PC-9 (cell line): ENCODE data around the gene CACNA1B. TPM values are rescaled to one million over a fixed set of nuclear protein-coding genes. Genes with fewer than 3 reads are reported as not detected.

Source experiments
- BruUV-seq: library from RNA; stranded (reverse); fragments of 400-500 nt; replicated peaks from 2 replicates; lab custom pipeline; 2021; lab: Mats Ljungman, UMichigan
- CTCF ChIA-PET: fragments of 300-600 bp; sonication (Branson Sonifier 250); formaldehyde crosslinking; loops from one replicate; lab custom pipeline; 2022; ENCODE audit warnings: antibody characterized with exemption; lab: Charles Lee
- POLR2A ChIA-PET: fragments of 300-600 bp; sonication (Branson Sonifier 250); formaldehyde crosslinking; loops from one replicate; lab custom pipeline; 2022; ENCODE audit warnings: antibody characterized with exemption; ENCODE audit not compliant: unreplicated experiment; lab: Charles Lee
- DNase-seq, 2 experiments: peaks; one replicate each; pipeline versions ENCODE4 v3.0.0 to v3.0.0-alpha.2; 2015 to 2022; ENCODE audit warnings: mixed read lengths in 1 of 2
- H2AFZ ChIP-seq: fragments of 200-600 bp; sonication (generic); 2 replicates; pipeline ENCODE4 v1.8.1; 2017; ENCODE audit warnings: antibody characterized with exemption
- H3F3A ChIP-seq: fragments of 200-600 bp; sonication (generic); 2 replicates; pipeline ENCODE4 v1.8.1; 2017; ENCODE audit warnings: antibody characterized with exemption, mild to moderate bottlenecking, low read depth; ENCODE audit not compliant: insufficient read depth
- H3K27ac ChIP-seq: fragments of 200-600 bp; sonication (generic); 2 replicates; pipeline ENCODE4 v1.6.1; 2016; ENCODE audit warnings: mixed run types
- H3K27me3 ChIP-seq: fragments of 200-600 bp; sonication (generic); 2 replicates; pipeline ENCODE4 v1.6.1; 2016; ENCODE audit warnings: low read depth, mixed run types; ENCODE audit not compliant: insufficient read depth
- H3K36me3 ChIP-seq: fragments of 200-600 bp; sonication (generic); 2 replicates; pipeline ENCODE4 v1.6.1; 2016; ENCODE audit warnings: low read depth, mixed run types
- H3K4me1 ChIP-seq: fragments of 200-600 bp; sonication (generic); replicated peaks from 2 replicates; pipeline ENCODE4 v1.6.1; 2016; ENCODE audit warnings: mixed run types; ENCODE audit not compliant: insufficient read depth
- H3K4me2 ChIP-seq: fragments of 200-600 bp; sonication (generic); 2 replicates; pipeline ENCODE4 v1.6.1; 2017; ENCODE audit warnings: mixed run types
- H3K4me3 ChIP-seq: fragments of 200-600 bp; sonication (generic); 2 replicates; pipeline ENCODE4 v1.6.1; 2016; ENCODE audit warnings: mixed run types
- H3K79me2 ChIP-seq: fragments of 200-600 bp; sonication (generic); 2 replicates; pipeline ENCODE4 v1.6.1; 2017; ENCODE audit warnings: low read depth, mixed run types
- H3K9me2 ChIP-seq: fragments of 200-600 bp; sonication (generic); 2 replicates; pipeline ENCODE4 v1.8.1; 2017; ENCODE audit warnings: mild to moderate bottlenecking; ENCODE audit not compliant: insufficient read depth
- H3K9me3 ChIP-seq: fragments of 200-600 bp; sonication (generic); 2 replicates; pipeline ENCODE4 v1.8.1; 2016; ENCODE audit warnings: low read depth; ENCODE audit not compliant: insufficient read depth
- H4K20me1 ChIP-seq: fragments of 200-600 bp; sonication (generic); 2 replicates; pipeline ENCODE4 v1.8.1; 2017; ENCODE audit not compliant: insufficient read depth
- EZH2 ChIP-seq: fragments of 200-600 bp; sonication (generic); IDR thresholded peaks from 2 replicates; pipeline ENCODE4 v1.8.0; 2017; ENCODE audit warnings: antibody characterized with exemption, low read depth
- intact Hi-C: fragments of 100-400 bp; cut with micrococcal nuclease; formaldehyde crosslinking; loops from one replicate; pipeline ENCODE4 v1.10.0; 2022; ENCODE audit not compliant: unreplicated experiment
- total RNA-seq: library from RNA; stranded (reverse); gene quantifications from 2 replicates; pipeline ENCODE4 v1.2.3, GENCODE V29; 2021
- TF ChIP-seq, protein P1 (sequence below): fragments of 200-600 bp; sonication (generic); conservative IDR thresholded peaks from 2 replicates; pipeline ENCODE4 v1.6.1; 2017; ENCODE audit warnings: mixed run types, antibody characterized with exemption, mild to moderate bottlenecking, moderate library complexity

Gene CACNA1B
- total RNA-seq, 1 experiment from 2014 or later: not detected

DNA sequence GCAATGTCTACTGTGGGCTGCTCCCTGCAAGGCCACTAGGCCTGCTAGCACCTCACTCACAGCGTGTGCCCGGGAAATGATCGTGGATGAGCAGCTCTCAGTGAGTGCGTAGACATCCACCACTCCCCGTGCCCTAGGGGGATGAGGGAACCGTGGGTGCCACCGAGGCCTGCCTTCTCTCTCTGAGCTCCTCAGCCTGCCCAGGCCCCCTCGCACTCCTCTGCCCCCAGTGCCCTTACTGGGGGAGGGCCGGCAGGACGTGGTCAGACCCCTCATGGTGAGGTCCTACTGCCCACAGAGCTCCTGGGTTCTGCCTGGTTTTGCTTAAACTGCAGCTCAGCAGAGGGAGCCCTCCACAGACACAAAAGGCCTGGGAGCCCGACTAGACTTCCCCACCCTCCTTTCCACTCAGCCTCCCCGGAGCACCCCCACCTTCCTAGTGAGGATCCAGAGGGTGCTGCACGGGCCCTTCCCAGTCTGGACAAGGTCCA, 220.0 kb downstream of the CACNA1B start:
- Histone ChIP-seq H3K4me3 (no peak overlapping the region), H3K9me2 (no peaks in the 10 kb centered on the region), H2AFZ (no peak overlapping the region), H3K27ac (no peak overlapping the region), H3K27me3 (peaks cover 30% of the 10 kb centered on the region), H3K9me3 (no peaks in the 10 kb centered on the region), H3K36me3 (no peaks in the 10 kb centered on the region), H3F3A (no peaks in the 10 kb centered on the region), H3K4me1 (no peaks in the 10 kb centered on the region), H3K4me2 (no peak overlapping the region), H4K20me1 (no peaks in the 10 kb centered on the region), H3K79me2 (no peaks in the 10 kb centered on the region)
- ChIA-PET POLR2A (no interaction called here), CTCF (no interaction called here)
- TF ChIP-seq, protein P1, sequence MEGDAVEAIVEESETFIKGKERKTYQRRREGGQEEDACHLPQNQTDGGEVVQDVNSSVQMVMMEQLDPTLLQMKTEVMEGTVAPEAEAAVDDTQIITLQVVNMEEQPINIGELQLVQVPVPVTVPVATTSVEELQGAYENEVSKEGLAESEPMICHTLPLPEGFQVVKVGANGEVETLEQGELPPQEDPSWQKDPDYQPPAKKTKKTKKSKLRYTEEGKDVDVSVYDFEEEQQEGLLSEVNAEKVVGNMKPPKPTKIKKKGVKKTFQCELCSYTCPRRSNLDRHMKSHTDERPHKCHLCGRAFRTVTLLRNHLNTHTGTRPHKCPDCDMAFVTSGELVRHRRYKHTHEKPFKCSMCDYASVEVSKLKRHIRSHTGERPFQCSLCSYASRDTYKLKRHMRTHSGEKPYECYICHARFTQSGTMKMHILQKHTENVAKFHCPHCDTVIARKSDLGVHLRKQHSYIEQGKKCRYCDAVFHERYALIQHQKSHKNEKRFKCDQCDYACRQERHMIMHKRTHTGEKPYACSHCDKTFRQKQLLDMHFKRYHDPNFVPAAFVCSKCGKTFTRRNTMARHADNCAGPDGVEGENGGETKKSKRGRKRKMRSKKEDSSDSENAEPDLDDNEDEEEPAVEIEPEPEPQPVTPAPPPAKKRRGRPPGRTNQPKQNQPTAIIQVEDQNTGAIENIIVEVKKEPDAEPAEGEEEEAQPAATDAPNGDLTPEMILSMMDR: no peak
- TF ChIP-seq EZH2: no peak
- no peak for DNase-seq
- BruUV-seq: no TSS peak
- intact Hi-C loops: no loop called here

DNA sequence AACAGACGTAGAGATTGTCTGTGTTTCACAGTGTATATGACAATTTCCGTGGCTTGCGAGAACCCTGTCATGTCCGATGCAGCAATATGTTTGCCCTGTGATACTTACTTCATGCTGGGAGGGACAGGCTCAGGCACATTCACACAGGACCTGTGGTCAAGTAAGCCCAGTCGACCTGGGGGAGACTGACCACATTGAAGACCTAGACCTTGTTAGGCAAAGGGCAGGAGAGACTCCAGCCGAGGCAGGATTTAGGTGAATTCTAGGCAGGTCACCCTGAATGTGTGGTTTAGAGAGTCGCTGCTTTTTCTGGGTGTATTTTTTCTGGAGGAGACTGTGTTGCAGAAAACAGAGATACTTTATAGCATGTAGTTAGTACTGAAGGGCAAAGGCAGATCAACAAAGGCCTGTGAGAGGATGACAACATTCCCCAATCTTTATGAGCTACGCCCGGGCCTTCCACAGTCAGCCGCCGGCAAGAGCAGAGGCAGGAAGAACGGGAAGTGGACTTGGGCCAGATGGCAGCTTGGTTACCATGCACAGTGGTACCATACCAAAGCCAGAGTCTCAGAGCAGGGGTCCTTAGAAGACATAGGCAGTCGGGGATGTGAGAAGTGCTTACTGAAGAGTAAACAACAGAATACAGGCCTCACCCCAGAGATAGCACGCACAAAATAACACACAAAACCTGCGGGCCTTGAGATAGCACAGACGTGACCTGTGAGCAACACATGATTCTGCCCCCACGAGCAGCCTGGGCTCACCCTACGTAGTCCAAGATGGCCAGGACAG, 220.7 kb downstream of the CACNA1B start:
- BruUV-seq: no TSS peak
- Histone ChIP-seq H3K36me3 (no peaks in the 10 kb centered on the region), H2AFZ (no peak overlapping the region), H3K4me2 (no peak overlapping the region), H3K27ac (no peak overlapping the region), H3K79me2 (no peaks in the 10 kb centered on the region), H4K20me1 (no peaks in the 10 kb centered on the region), H3K4me1 (no peaks in the 10 kb centered on the region), H3K4me3 (no peak overlapping the region), H3K27me3 (peaks cover 37% of the 10 kb centered on the region), H3F3A (no peaks in the 10 kb centered on the region), H3K9me3 (no peaks in the 10 kb centered on the region), H3K9me2 (no peaks in the 10 kb centered on the region)
- intact Hi-C loops: no loop called here
- ChIA-PET CTCF (no interaction called here), POLR2A (no interaction called here)
- TF ChIP-seq EZH2: no peak
- TF ChIP-seq, protein P1: no peak
- DNase-seq: no peak

DNA sequence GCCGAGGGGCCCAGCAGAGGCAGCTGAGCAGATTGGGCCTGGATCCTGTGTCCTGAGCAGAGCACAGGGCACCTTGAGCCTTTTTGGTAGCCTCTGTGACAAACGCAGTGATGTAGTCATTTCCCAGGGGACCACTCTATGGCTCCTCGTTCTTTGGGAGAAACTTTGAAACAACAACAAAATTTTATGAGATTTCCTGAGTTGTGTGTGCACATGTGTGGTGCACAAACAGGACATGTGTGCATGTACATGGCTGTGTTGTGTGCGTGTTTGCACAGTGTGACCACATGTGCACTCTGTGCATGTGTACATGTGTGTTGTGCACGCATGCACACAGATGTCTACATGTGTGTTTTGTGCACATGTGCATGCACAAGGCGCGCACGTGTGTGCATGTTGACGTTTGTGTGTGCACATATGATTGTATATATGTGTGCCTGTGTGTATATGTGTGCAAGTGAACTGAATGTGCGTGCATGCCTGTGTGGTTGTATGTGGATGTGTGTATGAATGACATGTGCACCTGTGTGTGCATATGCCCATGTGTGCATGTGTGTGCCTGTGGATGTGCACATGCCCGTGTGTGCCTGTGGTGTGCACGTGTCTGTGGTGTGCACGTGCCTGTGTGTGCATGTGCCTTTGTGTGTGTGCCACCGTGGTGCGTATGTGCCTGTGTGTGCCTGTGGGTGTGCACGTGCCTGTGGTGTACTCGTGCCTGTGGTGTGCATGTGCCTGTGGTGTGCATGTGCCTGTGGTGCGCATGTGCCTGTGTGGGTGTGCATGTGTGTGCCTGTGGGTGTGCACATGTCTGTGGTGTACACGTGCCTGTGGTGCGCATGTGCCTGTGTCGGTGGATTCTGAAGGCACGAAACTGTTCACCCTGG, 221.6 kb downstream of the CACNA1B start:
- Histone ChIP-seq H3K9me3 (no peaks in the 10 kb centered on the region), H3F3A (no peaks in the 10 kb centered on the region), H3K4me3 (no peak overlapping the region), H3K79me2 (no peaks in the 10 kb centered on the region), H4K20me1 (no peaks in the 10 kb centered on the region), H3K36me3 (no peaks in the 10 kb centered on the region), H3K9me2 (no peaks in the 10 kb centered on the region), H3K27me3 (peaks cover 46% of the 10 kb centered on the region), H3K27ac (no peak overlapping the region), H3K4me1 (no peaks in the 10 kb centered on the region), H2AFZ (no peak overlapping the region), H3K4me2 (no peak overlapping the region)
- ChIA-PET POLR2A (no interaction called here), CTCF (no interaction called here)
- DNase-seq: no peak
- no TSS peak for BruUV-seq
- intact Hi-C loops: no loop called here
- TF ChIP-seq, protein P1: no peak
- TF ChIP-seq EZH2: no peak
